Stimulated activated CD8-positive, alpha-beta memory T cell treated with anti-CD3 and anti-CD28 coated beads, Interleukin-4, amount 100 ng/mL, for 4 hours (primary cell): ENCODE data around the gene FHAD1.
A peak's percentile ranks its signal among the peaks of the same experiment; 100 is the strongest.

ENCODE experiments used
- DNase-seq, 2 donors: peaks; one replicate each; pipeline ENCODE4 v3.0.0-alpha.2; 2020; ENCODE audit warnings: low read depth in 2 of 2, low spot score in 1 of 2

The FHAD1 gene

DNA sequence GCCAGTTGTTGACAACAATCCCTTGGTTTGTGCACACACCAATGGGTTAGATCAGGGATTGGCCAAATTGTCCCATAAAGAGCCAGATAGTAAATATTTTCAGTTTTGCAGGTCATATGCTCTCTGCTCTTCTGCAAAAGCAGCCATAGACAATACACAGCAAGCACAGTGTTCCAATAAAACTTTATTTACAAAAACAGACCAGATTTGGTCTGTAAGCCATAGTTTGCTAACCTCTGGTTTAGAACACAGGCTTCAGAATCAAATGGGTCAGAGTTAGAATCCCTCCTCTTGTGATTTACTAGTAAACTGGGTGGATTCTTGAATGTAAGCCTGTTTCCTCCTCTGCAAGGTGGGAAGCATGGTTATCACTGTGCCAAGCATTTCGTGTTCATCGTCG is 97.4 kb downstream of the FHAD1 start:
- DNase-seq = no peak

DNA sequence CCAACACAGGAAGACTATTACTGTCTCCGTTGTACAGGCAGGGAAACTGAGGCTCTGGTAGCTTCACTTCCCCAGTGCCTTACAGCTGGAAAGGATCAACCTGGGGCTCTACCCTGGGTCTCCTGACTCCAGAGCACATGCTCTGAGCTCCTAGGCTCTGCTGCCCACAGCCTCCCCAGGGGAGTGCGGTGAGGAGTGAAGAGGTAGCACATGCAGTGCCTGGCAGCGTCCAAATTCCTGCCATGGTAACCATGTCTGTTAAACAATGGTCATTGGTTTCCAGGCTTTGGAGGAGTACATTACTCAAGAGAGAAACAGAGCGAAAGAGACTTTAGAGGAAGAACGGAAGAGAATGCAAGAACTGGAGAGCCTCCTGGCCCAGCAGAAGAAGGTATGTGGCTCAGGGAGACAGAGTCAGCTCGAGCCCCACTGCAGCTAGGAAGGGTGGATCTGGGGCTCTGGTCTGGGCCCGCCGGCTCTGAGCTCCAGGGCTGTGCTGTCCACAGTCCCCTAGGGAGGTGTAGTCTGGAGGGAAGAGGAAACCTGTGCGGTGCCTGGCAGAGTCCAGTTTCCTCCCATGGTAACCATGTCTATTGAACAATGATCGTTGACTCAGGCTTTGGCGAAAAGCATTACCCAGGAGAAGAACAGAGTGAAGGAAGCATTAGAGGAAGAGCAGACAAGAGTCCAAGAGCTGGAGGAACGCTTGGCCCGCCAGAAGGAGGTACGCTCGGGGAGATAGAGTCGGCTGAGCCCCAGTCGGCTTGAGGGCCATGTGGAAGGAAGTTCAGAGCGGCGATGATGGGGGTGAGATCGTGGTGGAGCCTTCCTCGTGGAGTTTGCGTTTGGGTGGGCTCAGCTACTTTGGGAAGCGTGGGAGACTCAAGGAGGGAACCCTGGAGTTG is 98.0 kb downstream of the FHAD1 start:
- DNase-seq = no peak

DNA sequence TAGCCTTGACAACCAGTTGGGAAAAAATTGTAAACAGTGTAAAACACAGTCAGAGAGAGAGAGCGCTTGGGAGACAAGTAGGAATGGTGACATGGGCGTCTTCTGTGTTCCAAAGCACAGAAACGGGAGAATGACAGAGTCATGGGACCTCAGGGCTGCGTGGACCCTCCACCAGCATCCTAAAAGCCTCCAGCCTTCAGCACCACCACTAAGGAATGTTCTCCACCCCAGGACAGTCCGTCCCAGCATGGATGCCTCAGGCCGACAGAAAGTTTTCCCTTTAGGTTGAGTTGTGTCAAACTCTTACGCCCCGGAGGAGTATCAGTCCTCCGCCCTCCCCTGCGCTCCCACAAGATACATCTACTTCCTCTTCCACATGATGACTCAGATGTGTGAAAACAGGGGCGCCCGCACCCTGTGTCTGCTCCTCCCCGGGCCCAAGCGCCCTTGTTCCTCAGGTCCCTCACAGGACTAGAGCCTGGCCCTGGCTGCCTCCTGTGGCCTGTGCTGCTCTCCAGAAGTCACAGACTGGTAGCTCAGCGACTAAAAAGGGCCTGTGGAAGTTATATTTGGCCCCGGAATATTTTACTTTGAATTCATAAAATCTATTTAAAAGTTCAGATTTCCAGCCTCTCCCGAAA is 98.8 kb downstream of the FHAD1 start:
- peak; percentile 41 to 58 for DNase-seq

DNA sequence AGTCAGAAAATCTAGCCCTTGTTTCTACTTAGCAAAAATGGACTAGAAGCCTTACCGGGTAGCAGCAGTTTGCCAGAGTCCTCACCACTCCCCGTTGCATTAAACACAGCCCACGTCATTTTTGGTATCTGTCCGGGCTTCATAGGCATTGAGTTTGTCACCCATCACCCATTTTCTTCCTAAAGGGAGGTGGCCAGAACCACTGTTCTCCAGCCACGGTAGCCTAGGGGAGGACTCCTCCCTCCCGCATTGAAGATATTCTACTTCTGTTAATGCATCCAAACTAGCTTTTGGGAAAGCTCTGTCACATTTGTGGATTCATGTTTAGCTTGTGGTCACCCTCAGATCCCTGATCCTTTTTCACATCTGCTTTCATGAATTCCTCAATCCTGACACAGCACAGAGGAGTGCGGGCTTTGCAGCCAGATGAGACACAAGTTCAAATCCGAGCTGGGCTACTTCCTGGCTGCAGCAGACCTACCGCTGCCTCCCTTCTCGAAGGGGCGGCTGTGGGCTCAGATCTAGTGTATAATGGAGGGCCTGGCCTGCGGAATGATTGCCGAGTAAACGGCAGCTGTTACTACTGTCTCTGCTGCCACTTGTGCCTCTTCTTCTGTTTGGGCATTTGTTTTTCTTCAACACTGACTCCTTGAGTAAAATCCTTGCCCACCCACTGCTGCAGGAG is 99.5 kb downstream of the FHAD1 start:
- DNase-seq = no peak

DNA sequence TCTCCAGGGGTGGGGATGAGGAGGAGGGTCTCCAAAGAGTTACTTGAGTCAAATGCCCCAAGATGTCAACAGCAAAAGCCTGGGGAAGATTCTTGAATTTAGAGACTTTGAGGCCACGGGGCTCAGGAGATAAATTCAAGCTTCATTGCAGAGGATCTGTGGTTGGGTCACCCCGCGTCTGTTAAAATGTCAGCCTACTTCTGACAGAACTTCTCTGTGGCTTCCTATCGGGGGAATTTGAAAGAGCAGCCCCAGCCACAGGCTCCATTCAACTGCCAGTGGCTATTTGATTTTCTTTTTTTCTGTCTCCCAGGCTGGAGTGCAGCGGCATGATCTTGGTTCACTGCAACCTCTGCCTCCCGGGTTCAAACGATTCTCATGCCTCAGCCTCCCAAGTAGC is 100.2 kb downstream of the FHAD1 start:
- peak in 1 of 2 donors; percentile 27 for DNase-seq

DNA sequence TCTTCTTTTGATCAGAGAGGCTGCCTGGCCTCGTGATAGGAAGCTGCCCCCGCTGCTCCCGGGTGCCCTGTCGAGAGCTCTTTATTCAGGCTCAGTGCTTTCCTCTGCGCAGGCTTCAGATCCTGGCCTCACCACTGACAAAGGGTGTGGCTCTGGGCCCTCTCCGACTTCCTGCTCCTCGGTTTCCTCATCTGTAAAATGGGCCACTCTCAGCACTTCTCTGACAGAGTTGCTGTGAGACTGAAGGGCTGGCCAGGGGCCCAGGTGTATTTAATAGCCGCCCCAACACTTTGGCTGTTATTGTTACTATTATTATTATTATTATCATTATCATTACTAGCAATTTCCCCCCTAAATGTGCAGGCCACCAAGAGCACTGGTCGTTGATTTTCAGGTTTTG is 101.6 kb downstream of the FHAD1 start:
- no peak for DNase-seq

DNA sequence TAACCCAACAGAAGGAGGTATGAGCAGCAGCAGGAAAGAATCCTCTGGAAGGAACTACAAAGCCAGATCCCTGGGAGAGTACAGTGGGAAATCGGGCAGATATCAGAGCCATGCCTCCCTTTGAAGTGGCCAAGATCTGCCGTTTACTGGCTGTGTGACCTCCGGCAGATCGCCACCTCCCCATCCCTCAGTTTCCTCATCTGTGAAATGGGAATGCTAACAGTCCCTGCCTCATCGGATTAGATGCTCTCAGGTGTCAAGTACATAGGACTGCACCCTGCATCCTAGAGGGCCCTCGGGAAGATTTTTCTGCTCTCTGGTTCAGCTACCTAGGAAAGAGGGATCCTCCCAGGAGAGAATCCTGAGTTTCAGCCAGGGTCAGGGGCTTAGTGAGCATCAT is 102.1 kb downstream of the FHAD1 start:
- DNase-seq = no peak

DNA sequence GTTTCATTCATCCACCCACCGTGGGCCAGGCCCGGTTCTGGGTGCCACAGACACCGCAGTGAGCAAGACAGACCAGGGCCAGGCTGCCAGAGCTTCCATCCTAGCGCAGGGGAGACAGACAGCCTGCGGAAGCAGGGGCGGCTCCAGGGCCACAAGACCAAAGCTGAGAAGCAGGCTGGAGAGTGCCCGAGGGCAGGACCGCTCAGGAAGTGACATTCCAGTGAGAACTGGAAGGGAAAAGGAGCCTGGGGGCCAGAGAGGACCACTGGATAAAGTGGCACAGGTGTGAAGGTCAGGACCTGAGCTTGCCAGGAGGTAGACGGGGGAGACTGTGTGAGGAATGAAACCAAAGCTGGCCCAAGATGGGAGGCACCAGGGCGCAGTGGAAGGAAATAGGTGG is 103.1 kb downstream of the FHAD1 start:
- DNase-seq = no peak

DNA sequence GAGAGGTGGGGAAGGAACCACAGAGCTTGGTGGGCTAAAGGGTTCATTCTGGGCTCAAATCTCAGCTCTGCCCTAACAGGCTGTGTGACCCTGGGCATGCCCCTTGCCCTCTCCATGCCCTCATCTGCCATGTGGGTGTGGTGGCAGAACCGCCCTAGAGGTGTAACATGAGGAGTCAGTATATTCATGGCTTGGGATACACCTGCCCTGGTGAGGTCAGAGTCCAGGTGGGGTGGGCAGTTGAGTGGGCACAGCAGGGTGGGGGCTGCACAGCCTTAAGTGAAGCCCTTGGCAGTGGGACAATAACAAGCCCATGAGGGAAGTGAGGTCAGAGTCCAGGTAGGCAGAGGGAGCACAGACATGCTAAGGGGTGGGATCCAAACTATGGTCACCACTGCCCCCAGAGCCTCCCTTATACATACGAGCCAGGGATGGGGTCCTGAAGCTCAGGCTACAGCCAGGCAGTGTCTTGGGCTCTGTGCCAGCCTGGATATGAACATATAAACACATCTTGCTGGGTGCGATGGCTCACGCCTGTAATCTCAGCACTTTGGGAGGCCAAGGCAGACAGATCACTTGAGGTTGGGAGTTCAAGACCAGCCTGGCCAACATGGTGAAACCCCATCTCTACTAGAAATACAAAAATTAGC is 103.7 kb downstream of the FHAD1 start:
- no peak for DNase-seq

DNA sequence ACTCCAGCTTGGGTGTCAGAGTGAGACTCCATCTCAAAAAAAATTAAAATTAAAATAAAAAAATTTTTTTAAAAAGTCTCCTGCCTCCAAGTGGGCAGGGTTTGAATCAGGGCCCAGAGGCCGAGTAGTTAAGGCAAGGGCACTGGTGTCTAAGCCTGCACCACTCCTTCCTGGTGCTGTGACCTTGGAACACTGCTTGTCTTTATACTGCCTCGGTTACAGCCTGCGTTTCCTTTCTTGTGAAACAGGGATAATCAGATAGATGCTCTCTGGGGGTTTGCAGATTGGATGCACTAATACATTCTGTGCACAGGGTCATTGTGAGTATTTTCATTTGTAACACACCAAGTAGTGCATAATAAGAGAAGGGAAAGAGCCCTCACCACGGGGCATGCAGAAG is 104.3 kb downstream of the FHAD1 start:
- DNase-seq = no peak

DNA sequence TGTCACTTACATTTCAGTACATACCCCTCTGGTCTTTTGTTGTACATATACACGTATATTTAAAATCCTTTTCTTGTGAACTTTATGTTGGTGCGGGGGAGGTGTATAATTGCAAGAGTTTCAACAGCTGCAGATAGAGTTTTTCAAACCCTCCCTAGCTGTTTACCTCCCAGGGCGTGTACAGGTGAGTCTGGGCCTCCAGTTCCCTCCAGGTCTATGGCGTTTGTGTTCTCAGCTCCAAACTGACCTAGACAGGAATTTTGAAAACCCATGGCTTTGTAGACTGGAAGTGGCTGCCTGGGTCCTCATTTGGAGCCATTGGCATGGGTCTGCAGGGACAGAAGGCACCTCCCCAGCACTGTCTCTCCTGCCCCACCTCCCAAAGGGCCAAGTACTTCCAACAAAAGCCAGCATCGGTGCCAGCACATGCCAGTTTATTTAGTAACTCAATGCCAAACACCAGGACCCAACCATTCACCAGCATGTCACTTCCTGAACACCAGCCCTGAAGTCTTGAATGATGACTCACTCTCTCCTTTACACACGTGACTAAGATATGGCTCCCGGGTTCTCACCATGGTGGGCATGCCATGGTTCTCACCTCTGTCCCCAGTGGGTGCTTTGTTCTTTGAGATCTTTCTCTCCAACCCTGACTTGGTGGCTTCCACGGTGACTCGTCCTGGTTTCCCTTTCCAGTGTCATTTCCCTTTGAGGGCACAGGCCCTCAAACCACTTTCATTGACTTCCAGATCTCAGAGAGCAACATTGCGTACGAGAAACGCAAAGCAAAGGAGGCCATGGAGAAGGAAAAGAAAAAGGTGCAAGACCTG is 105.3 kb downstream of the FHAD1 start:
- peak; percentile 16 to 34 for DNase-seq

DNA sequence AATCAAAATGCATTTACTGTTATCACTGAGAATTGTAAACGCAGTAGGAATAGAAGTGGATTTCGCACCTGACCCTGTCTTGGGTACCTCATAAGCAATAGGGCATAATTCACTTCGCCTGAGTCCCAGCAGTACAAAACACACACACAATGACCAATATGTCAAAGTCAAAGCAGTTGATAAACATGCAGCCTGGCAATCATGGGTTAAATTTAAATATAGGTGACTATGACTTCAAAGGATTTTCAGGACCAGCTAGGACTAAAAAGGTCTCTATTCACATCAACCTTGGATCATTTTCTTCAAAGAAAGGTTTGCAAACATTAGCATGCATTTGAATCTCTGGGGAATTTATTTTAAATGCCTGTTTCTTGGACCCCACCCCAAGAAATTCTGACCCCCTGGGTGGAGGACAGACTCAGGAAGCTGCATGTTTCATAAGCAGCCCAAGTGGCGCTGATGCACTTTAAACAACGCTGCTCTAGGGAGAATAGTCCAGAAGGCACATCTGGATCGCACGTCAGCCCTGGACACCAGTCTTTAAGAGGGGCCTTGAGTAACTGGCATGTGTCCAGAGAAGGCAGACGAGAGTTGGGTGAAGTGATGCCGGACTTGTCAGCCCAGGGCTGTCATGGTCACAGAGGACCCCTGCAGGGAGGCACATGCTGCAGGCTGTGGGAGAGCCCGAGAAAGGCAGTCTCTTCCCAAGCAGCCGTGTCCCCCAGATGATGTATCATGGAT is 107.0 kb downstream of the FHAD1 start:
- DNase-seq = no peak

DNA sequence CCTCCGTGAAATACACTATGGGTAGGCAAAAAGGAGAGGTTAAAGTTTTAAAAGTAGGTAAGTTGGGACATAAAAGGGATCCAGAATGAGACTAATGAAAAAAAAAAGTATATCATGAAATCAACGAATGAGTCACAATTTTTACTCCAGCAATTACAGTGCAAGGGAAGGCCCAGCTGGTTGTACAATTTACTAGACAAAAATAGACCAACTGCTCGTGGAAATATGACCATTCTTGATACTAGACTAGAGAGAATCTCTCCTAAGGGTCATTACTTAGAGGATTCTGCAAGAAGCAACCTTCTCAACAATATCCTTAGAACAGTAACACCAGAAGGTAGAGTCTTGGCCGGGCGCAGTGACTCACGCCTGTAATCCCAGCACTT is 107.5 kb downstream of the FHAD1 start:
- no peak for DNase-seq

DNA sequence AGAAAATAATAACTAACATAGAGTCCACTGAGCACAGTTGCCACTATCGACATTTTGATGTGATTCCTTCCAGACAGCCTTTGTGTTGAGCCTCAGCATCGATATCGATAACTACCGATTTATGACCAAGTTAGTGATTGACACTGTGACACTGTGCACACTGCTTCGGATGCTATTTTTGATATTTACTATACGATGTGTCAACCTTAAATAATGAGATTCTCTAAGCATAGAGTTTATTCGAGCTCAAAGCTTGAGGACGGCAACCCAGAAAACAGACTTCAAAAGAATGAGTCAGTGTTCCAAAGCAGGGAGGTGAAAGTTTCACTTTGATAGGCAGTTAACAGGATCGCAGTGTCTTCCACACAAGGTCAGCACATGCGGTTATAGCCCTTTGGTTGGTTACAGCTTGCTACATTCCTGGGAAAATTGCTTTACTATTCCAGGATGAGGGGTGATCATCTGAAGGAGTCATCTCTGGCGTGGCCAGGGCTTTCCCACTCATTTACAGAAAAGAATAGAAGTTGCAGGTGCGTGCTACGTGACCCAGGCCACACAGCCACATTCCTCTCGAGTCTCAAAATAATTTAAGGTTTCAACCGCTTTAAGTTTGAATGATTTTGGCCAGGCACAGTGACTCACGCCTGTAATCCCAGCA is 109.1 kb downstream of the FHAD1 start:
- no peak for DNase-seq

DNA sequence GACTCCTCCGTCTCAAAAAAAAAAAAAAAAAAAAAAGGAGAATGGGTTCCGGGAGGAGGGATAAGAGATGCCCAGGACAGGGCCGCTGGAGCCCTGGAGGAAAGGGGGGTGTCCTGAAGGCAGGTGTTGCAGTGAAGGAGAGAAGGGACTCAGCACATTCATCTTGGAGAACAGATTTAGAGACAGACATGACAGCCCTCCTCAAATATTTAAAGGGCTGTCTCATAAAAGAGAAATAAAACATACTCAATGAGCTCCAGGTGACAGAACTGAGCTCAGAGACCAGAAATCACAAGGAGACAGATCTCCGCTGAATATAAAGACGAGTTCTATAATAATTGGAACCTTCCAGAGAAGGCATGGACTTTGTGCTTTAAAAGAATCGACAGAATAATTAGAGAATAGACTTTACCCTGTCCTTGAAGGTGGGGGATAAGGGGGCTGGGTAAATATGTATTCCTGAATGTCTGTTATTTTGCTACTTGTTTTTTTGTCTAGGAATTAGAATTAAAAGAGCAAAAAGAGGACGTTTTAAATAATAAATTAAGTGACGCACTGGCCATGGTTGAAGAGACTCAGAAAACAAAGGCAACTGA is 110.7 kb downstream of the FHAD1 start:
- no peak for DNase-seq

DNA sequence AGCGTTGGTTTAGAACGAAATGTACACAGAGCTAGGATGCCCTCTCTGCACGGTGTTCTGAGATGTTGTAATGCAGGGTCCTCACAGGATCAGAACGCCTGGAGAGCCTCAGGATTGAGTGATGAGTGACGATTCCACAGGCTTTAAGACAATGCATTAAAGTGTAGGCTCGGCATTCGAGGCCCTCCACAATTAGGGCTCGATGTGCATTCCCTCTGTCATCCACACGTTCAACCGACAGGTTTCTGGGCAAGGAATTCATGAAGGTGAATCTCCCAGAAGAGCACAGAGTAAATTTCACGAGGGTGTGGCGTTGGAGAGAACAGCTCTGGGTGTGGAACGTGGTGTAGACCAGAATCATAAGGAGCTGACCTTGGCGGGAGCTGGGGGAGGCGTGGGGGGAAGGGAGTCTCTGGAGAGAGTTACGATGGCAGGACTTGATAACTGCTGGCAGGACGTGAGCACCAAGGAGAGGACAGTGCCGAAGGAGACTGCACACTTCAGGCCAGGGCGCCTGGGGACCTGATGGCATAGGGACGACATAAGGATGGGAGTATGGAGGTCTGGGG is 111.6 kb downstream of the FHAD1 start:
- DNase-seq = no peak

DNA sequence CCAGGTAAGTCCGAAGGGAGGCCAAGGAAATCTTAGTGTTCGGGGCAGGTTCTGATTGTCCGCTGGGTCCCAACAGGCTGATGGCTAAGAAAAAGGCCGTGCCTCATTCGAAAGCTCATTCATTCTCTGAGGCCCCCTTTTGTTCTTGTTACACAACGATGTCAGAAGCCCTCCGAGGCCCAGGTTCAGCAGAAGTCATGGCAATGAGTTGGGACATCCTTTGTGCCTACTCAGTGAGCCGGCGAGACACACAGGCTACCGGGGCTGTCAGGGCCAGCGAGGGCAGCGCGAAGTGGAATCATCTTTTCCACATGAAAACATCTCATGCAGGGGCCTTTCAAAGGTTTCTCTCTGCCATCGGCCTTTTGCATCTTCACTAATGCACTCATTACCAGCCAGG is 113.7 kb downstream of the FHAD1 start:
- DNase-seq = no peak

DNA sequence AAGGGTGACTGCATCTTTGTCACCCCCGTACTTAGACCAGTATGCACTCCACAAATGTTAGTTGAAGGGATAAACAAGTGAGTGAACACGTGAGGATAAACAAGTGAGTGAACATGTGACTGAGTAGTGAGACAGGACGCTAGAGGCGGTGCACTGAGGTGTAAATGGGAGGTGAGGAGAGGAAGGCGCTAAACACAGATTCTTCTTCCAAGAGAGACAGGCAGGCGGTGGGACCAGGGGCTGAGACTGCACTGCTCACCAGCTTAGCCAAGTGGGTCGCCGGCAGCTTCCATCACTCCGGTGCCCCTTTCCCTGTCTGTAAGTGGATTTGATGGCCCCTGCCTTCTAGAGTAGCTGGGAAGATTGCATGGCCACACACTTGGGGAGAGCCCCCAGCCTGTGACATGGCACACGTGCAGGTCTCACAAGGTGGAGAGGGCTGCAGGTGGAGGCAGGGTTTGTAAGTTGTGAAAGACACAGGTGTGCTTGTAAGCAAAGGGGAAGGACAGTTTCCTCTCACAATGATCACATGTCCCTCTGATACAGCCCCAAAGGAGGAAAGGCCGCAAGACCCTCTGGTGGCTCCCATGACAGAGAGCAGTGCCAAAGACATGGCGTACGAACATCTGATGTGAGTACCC is 115.2 kb downstream of the FHAD1 start:
- DNase-seq = no peak
